Activated gamma-delta T cell treated with anti-CD3 and anti-CD28 coated beads, Interleukin-2, amount 50 U/mL, for 16 hours (primary cell): ENCODE data around the gene CCDC192.

Source experiments
- DNase-seq: peaks from one replicate; pipeline ENCODE4 v3.0.0-alpha.2; 2020; ENCODE audit warnings: low read depth

Gene CCDC192

DNA sequence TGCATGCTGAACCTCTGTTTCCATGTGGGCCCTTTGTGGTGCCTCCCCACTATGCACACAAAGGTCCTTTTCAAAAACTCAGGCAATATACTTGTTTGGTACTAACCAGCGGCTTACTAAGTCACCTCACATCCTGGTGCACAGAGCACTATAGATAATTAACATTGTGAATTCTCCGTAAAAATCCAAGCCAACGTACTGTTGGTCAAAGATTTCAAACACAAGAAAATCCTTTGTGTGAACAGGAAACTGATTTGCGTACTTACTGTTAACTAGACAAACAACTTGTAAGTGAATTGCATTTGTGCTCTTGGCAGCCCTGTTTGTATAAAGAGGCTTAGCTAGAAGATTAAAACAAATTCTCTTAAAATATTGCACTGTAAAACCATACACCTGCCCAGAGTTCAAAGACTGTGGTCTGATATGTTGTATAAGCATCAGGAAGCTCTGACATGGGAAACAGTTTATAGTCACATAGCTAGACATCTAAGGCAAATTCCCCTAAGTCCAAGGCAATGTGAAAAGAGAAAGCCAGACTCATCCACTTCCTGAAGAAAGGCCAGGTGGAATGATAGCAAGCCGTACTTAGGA, 255.3 kb downstream of the CCDC192 start:
- DNase-seq: no peak

DNA sequence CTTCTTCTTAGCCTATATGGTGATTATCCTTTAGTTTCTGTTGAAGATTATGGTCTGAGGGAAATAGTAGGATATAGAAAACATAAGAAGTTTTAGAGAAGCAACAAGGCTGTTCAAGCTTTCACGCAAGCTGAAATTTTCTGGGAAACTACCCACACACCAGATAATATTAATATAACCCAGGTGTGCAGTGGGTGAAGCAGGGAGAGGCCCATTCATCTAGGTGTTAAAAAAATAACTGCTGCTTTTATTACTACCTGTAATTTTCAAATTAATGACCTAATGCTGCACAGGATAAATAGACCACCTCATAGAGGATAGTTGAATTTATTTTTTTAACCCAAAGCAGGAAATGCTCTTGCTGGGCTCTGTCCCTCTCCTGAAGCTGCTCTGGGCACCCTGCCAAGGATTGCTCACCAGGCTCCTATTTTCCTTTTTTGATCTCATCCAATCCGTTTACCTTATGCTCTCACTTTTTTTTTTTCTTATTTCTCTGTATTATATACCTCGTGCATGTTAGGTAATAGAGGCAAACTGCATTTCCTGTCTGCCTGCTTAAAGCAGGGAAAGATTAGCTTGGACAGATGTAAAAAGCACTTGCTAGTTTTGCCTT, 256.1 kb downstream of the CCDC192 start:
- no peak for DNase-seq

DNA sequence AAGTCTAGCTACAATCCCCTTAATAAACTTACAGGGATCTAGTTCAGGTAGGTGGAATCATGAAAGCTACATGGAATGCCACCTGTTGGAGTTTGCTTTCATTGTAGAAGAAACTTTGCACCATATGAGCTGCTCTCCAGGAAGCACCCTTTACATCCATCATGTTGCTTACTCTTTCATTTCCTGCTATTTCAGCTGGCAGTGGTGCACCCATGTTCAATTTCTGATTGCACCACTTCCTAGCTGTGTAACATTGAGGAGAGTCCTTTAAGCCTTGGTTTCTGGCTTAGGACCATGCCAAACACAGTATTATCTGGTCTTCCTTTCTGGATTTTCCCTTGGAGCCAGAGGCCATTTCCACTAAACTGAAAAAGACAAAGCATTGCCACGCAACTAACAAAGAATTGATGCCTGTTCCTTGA, 257.1 kb downstream of the CCDC192 start:
- no peak for DNase-seq

DNA sequence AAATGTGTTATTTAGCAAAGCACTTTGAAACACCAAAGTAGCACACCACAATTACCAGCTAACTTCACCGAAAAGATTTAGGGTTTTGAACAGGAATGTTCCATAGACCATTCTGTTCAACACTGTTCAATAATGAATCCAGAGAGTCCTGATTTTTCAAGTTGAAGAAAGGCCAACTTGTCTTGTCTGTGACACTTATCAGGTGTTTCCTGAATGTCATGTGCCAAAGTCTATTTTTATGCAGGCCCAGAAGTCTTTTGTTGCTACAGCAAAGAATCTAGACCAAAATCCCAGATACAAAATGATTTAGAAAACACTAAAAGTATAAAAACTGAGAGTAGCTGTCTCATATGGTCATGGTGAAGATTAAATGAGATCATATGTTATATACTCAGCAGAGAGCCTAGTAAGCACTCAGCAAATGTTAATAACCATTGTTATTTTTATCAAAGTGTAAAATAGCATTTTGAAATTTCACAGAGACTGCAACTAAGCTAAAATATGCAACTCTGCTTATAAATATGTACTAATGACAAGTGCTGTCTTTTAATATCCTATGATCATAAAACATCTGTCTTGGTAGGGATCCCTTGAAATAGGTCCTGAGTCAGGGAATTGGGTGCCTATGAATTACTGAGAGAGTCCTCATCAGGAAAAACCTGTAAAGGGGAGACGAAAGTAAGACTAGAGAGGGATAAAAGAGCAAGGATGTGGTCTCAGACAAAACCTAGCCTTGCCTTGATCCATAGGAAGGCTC, 258.0 kb downstream of the CCDC192 start:
- DNase-seq: no peak

DNA sequence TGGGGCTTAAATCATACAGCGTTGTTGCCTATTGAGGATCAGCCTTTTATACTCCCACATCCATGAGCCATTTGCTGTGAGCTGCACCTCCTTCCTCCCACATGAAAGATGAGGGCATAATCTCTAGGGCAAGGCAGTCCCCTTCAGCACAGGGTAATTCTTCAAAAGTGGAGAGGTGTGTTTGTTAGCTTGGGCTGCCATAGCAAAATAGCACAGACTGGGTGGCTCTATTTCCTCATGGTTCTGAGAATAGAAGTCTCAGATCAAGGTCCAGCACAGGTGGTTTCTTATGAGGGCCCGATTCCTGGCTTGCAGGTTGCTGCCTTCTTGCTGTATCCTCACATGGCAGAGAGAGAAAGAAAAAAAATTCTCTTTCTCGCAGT, 258.6 kb downstream of the CCDC192 start:
- no peak for DNase-seq

DNA sequence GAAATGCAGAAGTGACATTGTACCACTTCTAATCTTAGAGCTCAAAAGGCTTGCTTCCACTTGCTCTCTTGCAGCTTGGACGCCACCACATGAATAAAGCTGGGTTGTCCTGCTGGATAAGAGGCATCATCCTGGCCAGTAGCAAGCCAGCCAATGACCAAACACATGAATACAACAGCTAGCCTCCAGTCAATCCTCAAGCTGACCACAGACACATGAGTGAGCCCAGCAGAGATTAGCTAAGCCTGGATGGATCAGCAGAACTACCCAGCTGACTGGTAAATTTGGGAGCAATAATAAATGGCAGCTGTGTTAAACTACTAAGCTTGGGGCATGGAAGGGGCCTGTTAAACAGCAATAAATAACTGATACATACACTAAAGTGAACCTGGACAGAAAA, 259.3 kb downstream of the CCDC192 start:
- DNase-seq: no peak

DNA sequence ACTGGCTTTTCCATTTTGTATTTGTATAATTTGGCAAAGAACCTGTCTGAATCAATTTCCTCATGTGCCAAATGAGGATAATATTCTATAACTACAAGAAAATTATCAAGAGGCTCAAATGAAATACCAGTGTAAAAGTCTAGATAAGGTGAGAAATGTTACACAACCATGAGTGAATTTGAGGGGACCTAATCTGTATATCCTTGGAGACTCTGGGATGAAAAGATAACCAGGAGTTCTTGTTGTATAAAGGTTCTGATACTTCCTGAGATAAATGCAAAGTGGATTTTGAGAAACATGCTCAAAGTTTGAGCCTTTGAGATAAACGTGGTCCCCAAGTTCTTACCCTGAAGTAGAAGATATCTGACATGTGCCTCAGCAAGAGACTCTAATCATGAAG, 260.0 kb downstream of the CCDC192 start:
- no peak for DNase-seq

DNA sequence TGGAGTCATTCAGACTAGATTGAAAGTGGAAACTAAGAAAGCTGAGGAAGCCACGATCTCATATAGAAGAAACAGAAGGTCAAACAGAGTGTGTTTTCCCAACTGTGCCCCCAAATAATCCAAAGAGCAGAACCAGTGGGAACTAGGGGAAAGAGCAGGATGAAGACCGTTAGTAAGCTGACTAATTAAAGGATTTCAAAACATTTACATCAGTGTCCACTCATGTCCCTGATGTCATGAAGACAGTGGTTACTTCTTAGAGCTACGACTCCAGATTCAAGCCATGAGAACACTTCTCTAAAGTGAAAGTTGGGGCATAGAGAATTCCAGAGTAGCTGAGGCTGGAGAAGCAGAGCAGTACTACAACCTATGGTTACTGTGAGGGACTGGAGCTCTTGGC, 260.7 kb downstream of the CCDC192 start:
- DNase-seq: no peak

DNA sequence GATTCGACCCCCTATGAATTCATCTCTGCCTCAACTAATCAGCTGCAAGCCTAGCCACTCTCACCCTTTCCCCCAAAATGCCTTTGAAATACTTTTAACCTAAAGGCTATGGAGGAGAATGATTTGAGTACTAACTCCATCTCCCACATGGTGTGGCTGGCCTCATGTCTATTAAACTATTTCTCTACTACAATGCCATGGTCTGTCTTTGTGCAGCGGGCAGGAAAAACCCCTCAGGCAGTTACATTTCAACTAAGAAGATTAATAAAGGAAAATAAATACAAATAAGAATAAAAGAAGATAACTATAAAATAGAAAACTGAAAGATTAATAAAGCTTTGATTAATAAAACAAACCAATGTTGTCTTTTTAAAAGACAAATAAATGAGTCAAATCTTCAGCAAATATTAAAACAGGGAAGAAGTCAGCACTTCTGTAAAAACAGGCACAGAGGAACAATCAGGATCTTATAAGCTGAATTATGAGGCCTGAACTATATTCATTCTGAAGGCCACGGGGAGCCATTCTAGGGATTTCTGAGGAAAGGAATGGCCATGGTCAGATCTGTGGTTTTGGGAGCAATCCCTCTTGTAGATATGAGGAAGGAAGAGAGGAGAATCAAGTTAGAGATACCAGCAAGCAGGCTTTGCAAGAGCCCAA, 264.3 kb downstream of the CCDC192 start:
- no peak for DNase-seq

DNA sequence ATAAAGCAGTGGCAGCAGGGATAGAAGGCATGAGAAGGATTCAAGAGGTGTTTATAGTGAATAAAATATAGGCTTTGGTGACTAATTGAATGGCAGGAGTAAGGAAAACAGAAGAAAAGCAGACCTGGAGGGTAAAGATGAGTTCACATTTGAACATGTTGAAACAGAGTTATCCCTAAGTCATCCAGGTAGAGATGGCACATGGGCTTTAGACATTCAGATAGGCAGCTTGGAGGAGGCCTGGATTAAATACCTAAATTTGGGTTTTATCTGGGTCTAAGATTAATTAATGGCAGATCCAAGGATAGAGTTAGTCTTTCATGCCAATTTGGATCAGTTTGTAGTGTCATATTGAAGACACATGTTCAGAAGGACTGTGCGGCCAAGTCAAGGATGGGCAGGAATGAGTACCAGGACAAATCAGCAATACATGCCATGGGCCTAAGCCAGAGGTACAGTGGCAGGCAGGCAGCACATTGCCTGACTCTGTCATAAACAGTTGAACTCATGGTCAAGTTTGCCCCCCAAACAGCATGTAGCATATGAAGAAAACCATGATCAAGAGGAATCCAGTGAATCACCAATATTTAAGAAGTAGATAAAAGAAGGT, 264.9 kb downstream of the CCDC192 start:
- DNase-seq: no peak

DNA sequence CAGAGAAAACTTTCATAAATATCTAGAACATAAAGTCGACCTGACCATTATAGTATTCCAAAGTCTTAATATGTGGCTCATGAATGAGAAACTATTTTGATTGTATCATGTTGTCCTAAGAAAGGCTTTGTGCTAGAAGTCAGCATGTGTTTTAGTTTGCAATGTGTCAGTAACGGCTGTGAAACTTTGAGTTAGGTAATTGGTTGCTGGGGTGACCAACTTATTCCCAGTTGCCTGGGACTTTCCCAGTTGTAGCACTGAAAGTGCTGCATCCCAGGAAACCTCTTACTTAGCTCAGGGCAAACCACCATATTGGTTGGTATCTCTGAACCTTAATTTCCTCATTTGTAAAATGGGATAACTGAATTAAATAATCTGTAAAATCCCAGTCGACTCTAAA, 265.8 kb downstream of the CCDC192 start:
- no peak for DNase-seq

DNA sequence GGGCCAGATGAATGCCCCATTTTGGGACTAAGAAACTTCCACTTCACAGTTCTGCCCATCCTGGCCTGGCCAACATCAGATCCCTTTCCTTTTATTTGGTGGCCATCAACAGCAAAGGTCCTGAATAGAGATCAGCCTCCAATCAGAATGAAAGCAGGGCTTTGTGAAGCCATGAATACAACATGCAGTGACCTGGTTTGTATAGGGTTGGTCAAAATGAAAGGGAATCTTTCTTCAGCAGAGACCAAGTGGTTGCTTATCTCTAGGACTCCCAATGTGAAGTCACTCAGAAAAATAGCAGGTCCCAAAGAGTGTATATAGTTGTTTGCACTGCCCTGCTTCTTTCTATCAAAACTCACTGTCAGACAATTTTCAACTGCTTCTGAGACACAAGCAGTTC, 266.5 kb downstream of the CCDC192 start:
- DNase-seq: no peak

DNA sequence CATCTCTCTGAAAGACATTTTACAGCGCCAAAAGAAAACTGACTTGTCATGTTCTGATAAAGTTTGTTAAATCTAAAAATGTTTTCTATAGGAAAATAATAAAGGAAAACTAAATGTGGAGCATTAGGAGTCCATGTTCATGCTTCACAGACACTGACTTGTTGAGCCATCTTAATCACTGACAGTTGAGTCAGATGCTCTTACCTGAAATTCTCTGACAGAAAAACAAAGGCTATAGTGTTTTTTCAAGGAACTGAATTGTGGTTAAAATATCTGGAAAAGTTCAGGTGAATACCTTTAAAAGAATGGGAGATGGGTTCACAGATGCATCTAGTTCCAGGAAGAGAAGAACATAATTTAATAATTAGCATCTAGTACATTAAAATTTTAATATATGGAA, 266.9 kb downstream of the CCDC192 start:
- DNase-seq: no peak

DNA sequence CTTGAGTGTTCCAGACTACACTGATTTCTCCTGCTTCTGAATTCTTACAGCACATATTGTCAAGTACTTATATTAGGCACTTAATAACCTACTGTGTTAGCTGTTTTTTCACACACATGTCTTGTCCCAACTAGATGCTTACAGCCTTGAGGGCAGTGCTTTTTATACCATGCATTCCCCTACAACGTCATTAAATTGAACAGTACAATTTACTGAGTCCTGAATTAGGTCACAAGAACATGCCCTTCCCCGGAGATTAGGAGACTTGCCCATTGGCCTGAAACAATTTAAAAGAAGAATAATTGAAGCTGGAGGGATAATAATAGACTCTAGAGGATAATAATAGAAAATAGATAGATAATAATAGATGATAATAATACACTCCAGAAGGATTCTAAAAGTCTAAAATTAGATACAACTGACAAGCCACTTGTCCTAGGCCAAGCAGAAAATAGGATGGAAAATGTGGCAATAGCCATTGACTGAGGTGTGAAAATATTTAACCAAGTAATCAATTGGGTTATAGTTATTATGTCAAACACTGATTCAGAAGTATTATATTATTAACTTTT, 267.7 kb downstream of the CCDC192 start:
- no peak for DNase-seq

DNA sequence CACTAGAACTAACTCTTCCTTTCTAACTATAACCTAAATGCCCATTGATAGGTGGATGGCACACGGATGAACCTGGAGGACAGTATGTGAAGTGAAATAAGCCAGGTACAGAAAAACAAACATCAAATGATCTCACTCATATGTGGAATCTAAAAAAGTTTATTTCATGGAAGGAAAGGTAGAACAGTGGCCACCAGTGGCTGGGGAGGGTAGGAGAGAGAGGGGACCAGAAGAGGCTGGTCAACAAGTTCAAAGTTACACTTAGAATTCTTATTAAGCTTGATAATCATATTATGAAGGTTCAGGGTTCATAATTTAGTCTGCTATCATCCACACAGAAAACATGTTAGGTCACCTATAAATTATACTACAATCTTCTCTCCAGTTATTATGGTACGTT, 272.8 kb downstream of the CCDC192 start:
- DNase-seq: no peak

DNA sequence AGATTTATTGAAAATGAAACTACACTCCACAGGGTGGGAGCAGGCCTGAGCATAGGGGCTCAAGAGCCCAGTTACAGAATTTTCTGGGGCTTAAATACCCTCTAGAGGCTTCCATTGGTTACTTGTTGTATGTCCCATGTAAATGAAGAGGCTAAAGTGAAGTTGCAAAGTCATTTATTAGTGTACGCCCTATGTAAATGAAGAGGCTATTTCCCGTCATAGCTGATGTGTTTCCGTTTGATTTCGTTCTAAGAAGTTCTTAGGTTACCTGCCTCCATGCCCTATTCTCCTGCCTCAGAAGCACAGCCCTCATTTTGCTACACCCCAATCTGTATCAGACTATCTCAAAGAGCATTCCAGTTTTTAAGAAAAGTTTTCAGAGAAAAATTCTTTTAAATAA, 273.3 kb downstream of the CCDC192 start:
- DNase-seq: no peak

DNA sequence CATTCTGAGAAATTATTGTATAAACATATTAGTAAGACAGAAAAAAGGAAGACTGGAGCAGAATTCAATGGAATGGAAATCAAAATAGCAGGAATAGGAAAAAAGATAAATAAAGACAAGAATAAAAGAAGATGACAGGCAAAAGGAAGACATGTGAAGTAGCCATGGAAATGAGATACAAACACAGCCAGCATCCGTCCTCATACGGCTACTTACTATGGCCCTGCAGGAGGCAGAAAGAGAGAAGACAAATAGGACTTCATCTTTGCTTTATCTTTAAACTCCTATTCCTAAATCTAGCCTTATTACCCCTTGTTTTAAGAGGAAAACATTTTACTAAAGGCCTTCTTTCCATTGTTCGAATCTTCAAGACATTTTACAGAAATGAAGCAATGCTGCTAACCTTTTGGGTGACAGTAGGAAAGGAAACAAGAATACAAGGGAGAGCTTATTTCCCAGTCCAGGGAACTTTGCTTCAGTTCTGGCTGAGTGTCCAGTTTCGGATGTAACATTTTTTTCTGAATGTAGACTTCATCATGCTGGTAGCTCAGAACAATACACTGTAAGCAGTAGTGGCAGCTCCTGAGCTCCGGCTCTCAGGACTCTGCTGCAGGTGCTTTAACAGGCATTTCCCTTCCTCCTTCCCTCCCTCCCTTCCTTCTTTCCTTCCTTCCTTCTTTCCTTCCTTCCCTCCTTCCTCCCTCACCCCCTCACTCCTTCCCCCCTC, 274.0 kb downstream of the CCDC192 start:
- no peak for DNase-seq

DNA sequence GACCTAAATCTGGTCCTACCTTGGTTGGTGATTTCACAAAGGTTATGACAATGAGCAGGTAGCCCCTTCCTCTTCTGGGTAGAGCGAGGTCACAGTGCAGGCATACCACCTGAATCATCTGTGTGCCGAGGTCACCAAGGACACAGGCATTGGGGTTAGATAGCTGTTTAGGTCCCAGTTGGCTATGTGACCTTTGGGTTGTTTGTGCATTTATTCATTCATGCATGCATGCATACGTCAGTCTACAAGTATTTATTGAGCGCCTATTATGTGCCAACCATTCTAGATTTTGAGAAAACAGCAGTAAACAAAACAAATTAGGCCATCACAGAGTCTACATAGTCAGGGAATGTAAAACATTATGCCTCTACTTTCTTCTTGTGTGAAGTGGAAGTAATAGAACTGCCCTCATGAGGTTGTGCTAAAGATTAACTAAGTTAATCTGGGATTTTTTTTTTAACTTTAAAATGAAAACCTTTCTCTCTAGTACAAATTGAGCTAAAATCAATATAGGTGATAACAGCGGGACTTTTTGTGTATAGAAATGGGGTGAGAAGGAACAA, 275.6 kb downstream of the CCDC192 start:
- no peak for DNase-seq

DNA sequence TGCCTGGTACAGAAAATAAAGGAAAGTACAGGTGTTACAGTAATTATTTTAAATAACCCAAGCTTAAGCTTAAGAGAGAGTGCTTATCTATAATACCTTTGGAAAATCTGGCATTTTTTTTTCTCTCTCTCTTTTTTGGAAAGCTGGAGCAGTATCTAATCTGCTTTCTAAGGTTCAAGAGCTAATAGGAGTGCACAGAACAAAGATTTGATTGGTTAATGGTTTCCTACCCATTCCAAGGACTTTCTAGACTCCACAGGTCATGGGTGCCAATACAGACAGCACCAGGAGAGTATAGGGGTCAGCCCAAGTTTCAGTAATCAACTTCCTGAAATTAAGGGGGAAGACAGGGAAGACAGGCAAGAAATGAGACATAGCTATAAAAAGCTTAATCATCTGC, 276.3 kb downstream of the CCDC192 start:
- DNase-seq: no peak

DNA sequence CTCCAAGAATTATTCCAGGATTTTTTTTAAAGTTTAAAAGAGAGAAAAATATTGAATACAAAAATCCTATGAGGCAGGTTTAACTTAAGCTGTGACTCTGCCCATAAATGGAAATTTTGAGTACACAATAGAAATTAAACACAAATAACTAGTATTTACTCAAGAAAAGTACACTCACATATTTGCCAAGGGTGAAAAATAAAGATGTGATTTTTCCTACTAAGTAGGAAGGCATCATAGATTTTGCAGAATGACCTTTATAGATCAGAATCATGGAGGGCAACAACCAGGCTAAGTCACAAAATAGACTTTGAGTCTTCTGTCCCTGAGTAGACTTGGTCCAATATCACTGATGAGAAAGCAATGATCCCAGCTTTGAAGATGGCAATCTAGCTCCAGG, 277.7 kb downstream of the CCDC192 start:
- DNase-seq: no peak

DNA sequence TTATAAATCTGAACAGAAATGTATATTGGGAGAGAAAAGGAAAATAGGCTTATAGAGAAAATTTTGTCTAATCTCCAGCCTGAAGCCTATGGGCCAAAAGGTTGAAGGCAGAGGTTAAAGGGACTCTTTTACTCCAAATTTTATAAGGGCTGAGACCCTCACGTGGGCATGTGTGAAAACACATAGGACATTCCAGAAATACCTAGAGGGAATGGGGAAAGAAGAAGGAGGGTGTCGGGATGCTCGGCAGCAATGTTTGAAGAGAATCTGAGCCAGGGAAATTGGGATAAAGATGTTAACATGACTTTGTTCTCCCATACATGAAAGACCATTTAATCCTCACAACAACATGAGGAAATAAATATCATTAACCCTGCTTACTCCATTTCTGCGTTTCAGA, 278.3 kb downstream of the CCDC192 start:
- DNase-seq: no peak
